C4-2B (cell line): ENCODE data around the gene PEAR1.

Experiments used
- H3K27ac ChIP-seq: fragments of 450-650 bp; 2 replicates; pipeline ENCODE4 v1.5.1; 2017
- CTCF ChIP-seq: fragments of 450-650 bp; conservative IDR thresholded peaks from 2 replicates; pipeline ENCODE4 v1.5.1; 2017; ENCODE audit warnings: mild to moderate bottlenecking
- ZFX ChIP-seq: fragments of 450-650 bp; IDR thresholded peaks from 2 replicates; pipeline ENCODE4 v1.6.1; 2017

The PEAR1 gene

GRCh38 chr1:156901966-156902915 is 8.7 kb downstream of the PEAR1 start:
- no peak overlapping the region for H3K27ac ChIP-seq
- TF ChIP-seq ZFX (no peak), CTCF (no peak)

DNA sequence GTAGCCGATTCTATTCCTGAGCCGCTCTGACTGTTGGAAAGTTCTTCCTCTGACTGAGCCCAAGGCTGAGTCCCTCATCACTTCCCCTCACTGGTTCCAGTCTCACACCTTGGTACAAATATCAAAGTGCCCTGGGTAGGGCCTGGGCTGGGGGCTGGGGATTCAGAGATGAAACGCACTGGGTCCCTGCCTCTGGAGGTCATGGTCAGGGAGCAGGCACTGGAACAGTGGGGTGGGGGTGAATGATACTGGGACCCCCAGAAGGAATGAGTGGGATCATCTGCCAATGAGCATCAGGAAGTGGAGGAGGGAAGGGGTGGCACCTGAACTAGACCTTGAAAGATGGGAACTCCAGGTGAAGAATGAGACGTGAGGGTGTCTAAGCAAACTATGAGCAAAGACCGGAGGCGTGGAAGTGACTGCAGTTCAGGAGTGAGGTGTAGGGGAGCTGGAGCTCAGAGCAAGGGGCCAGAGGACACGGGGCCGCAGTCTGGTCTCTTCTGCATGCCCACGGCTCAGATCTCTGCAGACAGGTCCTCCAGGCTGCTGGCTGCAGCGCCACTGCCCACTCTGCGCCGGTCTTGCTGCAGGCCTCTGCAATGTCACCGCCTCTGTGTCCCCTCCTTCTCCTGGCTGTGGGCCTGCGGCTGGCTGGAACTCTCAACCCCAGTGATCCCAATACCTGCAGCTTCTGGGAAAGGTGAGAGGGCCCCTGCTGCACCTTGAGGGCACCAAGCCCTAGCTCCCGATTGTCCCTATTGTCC is 10.0 kb downstream of the PEAR1 start:
- TF ChIP-seq CTCF (no peak), ZFX (no peak)
- H3K27ac ChIP-seq, result no peak overlapping the region

- TF ChIP-seq CTCF (no peak), ZFX (no peak)
Observed at GRCh38 chr1:156904187-156904959, 10.9 kb downstream of the PEAR1 start.

DNA sequence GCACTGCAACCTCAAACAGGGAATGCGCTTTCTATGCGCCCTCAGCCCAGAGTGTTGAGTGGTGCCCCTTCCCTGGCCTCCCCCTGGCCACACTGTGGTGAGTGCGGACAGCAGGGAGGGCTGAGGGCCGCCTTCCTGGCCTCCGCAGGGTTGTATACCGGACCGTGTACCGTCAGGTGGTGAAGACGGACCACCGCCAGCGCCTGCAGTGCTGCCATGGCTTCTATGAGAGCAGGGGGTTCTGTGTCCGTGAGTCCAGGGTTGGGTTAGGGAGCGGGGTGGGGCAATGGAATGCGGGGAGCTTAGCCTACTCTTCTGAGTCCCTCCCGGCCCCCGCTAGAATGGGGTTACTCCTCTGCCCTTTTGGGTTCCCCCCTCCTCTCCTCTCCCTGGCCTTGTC is 11.7 kb downstream of the PEAR1 start:
- no peak for TF ChIP-seq CTCF
- TF ChIP-seq ZFX, result no peak
- no peak overlapping the region for H3K27ac ChIP-seq

More at GRCh38 chr1:156904187-156904959, 10.9 kb downstream of the PEAR1 start:
- H3K27ac ChIP-seq, result no peak overlapping the region

- H3K27ac ChIP-seq, result no peak overlapping the region
- TF ChIP-seq CTCF, result no peak
- TF ChIP-seq ZFX, result no peak
Observed at GRCh38 chr1:156905651-156906050, 12.1 kb downstream of the PEAR1 start.

DNA sequence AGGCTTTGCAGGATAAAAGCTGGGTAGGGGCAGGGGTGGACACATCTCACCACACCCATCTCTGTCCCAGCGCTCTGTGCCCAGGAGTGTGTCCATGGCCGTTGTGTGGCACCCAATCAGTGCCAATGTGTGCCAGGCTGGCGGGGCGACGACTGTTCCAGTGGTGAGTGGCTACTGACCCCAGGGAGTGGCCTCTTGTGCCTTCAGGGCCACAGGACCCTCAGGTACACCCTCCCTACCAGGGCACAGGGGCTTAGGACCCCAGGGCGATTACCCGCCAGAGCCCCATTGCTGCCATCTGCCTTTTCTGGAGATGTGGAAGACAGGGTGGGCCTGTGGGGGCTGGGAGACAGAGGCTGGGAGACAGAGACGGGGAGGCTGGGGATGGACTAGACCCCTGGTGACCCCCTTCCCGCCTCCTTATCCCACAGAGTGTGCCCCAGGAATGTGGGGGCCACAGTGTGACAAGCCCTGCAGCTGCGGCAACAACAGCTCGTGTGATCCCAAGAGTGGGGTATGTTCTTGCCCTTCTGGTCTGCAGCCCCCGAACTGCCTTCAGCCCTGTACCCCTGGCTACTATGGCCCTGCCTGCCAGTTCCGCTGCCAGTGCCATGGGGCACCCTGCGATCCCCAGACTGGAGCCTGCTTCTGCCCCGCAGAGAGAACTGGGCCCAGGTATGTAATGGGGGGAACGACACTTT is 12.8 kb downstream of the PEAR1 start:
- no peak for TF ChIP-seq CTCF
- no peak for TF ChIP-seq ZFX
- H3K27ac ChIP-seq, result no peak overlapping the region
